Endothelial cell of umbilical vein (primary cell): ENCODE results near the gene ANKMY1. TPM values are rescaled to one million over a fixed set of nuclear protein-coding genes. Genes with fewer than 3 reads are reported as not detected.

Experiments used
- BruUV-seq: library from RNA; stranded (reverse); fragments of 400-500 nt; replicated peaks from 2 replicates; lab custom pipeline; 2021; lab: Mats Ljungman, UMichigan
- CTCF ChIA-PET: fragments of 300-600, 350-600 bp; sonication (Branson Sonifier 250); formaldehyde crosslinking; loops from one replicate; lab custom pipeline; 2021; ENCODE audit warnings: antibody characterized with exemption, inconsistent platforms; lab: Charles Lee
- POLR2A ChIA-PET: fragments of 300-600, 350-600 bp; sonication (Branson Sonifier 250); formaldehyde crosslinking; loops from one replicate; lab custom pipeline; 2021; ENCODE audit warnings: antibody characterized with exemption, inconsistent platforms; lab: Charles Lee
- DNase-seq: peaks from one replicate; pipeline ENCODE4 v3.0.0-alpha.2; 2011; ENCODE audit warnings: low read depth, low spot score
- FAIRE-seq: peaks from 2 replicates; lab custom pipeline; 2011; peaks lifted over from hg19 to GRCh38; lab: Jason Lieb, UNC
- H2AFZ ChIP-seq: 2 replicates; pipeline ENCODE4 v1.6.0; 2012; ENCODE audit warnings: low read depth, low read length, control low read depth, inconsistent platforms
- H3K27ac ChIP-seq: 2 replicates; pipeline ENCODE4 v1.5.1; 2011; ENCODE audit warnings: low read depth, mild to moderate bottlenecking, control low read depth, low read length, moderate library complexity; ENCODE audit not compliant: insufficient read depth
- H3K27me3 ChIP-seq, 2 experiments: 2 replicates each; pipeline versions ENCODE4 v1.6.0 to v1.6.1; 2011; ENCODE audit warnings: low read length in 2 of 2, mixed read lengths in 1 of 2; ENCODE audit not compliant: control insufficient read depth in 2 of 2, insufficient read depth in 2 of 2
- H3K36me3 ChIP-seq, 2 experiments: 2 replicates in 1 of 2; 3 replicates in 1 of 2; pipeline ENCODE4 v1.5.1; 2011; ENCODE audit warnings: low read length in 2 of 2, mild to moderate bottlenecking in 1 of 2, moderate library complexity in 1 of 2; ENCODE audit not compliant: control insufficient read depth in 2 of 2, insufficient read depth in 2 of 2; ENCODE audit errors: extremely low read depth in 1 of 2
- H3K4me1 ChIP-seq: 3 replicates; pipeline ENCODE4 v1.5.1; 2011; ENCODE audit warnings: mild to moderate bottlenecking, low read length; ENCODE audit not compliant: control insufficient read depth, insufficient read depth; ENCODE audit errors: extremely low read depth
- H3K4me2 ChIP-seq: 2 replicates; pipeline ENCODE4 v1.6.1; 2011; ENCODE audit warnings: low read length, control low read depth, mixed read lengths; ENCODE audit not compliant: insufficient read depth
- H3K4me3 ChIP-seq, 3 experiments: fragments of 200-600 bp in 1 of 3; sonication (generic), shearing (Covaris generic) in 1 of 3; replicated peaks in 1 of 3; 2 replicates each; pipeline ENCODE4 v1.5.1; 2011 to 2016; ENCODE audit warnings: control low read depth in 3 of 3, low read length in 3 of 3, mild to moderate bottlenecking in 2 of 3, inconsistent platforms in 1 of 3, low read depth in 1 of 3, moderate library complexity in 1 of 3; ENCODE audit not compliant: insufficient read depth in 1 of 3
- H3K79me2 ChIP-seq: 2 replicates; pipeline ENCODE4 v1.6.0; 2012; ENCODE audit warnings: low read length, inconsistent platforms; ENCODE audit not compliant: control insufficient read depth, insufficient read depth
- H3K9ac ChIP-seq: replicated peaks from 2 replicates; pipeline ENCODE3; 2011; ENCODE audit warnings: low read length, control low read depth; ENCODE audit not compliant: insufficient read depth; ENCODE audit errors: extremely low read depth
- H3K9me1 ChIP-seq: replicated peaks from 3 replicates; pipeline ENCODE4 v1.6.0; 2011; ENCODE audit warnings: mild to moderate bottlenecking, low read length; ENCODE audit not compliant: control insufficient read depth, insufficient read depth; ENCODE audit errors: extremely low read depth
- H3K9me3 ChIP-seq: replicated peaks from 2 replicates; pipeline ENCODE4 v1.5.1; 2012; ENCODE audit warnings: low read length, inconsistent platforms; ENCODE audit not compliant: control insufficient read depth, insufficient read depth
- H4K20me1 ChIP-seq: replicated peaks from 2 replicates; pipeline ENCODE3; 2011; ENCODE audit warnings: mild to moderate bottlenecking, low read length; ENCODE audit not compliant: control insufficient read depth, insufficient read depth; ENCODE audit errors: extremely low read depth
- EZH2 ChIP-seq: IDR thresholded peaks from 2 replicates; pipeline ENCODE4 v1.6.1; 2012; ENCODE audit warnings: borderline replicate concordance, low read depth, mild to moderate bottlenecking, moderate library complexity, low read length, inconsistent platforms; ENCODE audit not compliant: severe bottlenecking
- FOS ChIP-seq: IDR thresholded peaks from 2 replicates; pipeline ENCODE4 v1.6.1; 2011; ENCODE audit warnings: mild to moderate bottlenecking, low read length, moderate library complexity, borderline replicate concordance; ENCODE audit not compliant: insufficient read depth
- MAX ChIP-seq: IDR thresholded peaks from 2 replicates; pipeline ENCODE4 v1.6.1; 2011; ENCODE audit not compliant: insufficient read depth, insufficient read length
- POLR2A ChIP-seq: IDR thresholded peaks from 2 replicates; pipeline ENCODE4 v1.6.1; 2012; ENCODE audit warnings: low read depth, mild to moderate bottlenecking, control low read depth, low read length
- POLR2AphosphoS5 ChIP-seq: IDR thresholded peaks from 2 replicates; pipeline ENCODE4 v1.6.1; 2012; ENCODE audit warnings: low read depth, mild to moderate bottlenecking, control low read depth, low read length, moderate library complexity; ENCODE audit not compliant: insufficient read depth
- dilution Hi-C: fragments of 300-500 bp; cut with MboI; formaldehyde crosslinking; loops from one replicate; pipeline ENCODE4 v1.15.0; 2019; ENCODE audit warnings: low sequenced_read_pairs; ENCODE audit not compliant: extremely low pct_ligation_motif_present
- intact Hi-C: fragments of 100-400 bp; cut with micrococcal nuclease; formaldehyde crosslinking; loops from one replicate; pipeline ENCODE4 v1.10.0; 2022
- polyA plus RNA-seq, 4 experiments: library from polyadenylated mRNA; depleted of rRNA in 3 of 4; stranded (reverse) in 3 of 4; unstranded in 1 of 4; fragments of >200 nt; gene quantifications; 2 replicates each; pipeline versions ENCODE4 v1.2.1 to v1.2.3, GENCODE V29; 2011 to 2012; ENCODE audit warnings: missing spikeins in 1 of 4
- total RNA-seq: library from RNA; stranded (reverse); gene quantifications from 2 replicates; pipeline ENCODE4 v1.2.3, GENCODE V29; 2021

ANKMY1 gene
- total and polyA plus RNA-seq, 2 donors (not counting 3 experiments of a cell fraction or from before 2014, with no cell fraction given), result 9.0 to 16.0 TPM

- H4K20me1 ChIP-seq, result no peaks in the 10 kb centered on the region
- H3K4me3 ChIP-seq, result no peak overlapping the region
- no TSS peak for BruUV-seq
- H3K9me3 ChIP-seq, result no peaks in the 10 kb centered on the region
- H3K4me1 ChIP-seq, result no peaks in the 10 kb centered on the region
- ChIA-PET POLR2A (no interaction called here), CTCF (interaction anchor here (2.4 kb wide), 1 partner anchor 206 kb away, joined by 16 read pairs; no protein-coding TSS in a partner anchor)
- no peaks in the 10 kb centered on the region for H3K79me2 ChIP-seq
- no peak for FAIRE-seq
- no peaks in the 10 kb centered on the region for H3K36me3 ChIP-seq
- dilution Hi-C loops, result no loop called here
- no peak overlapping the region for H2AFZ ChIP-seq
- H3K9me1 ChIP-seq, result no peaks in the 10 kb centered on the region
- H3K9ac ChIP-seq, result no peak overlapping the region
- no peak overlapping the region for H3K27ac ChIP-seq
- H3K4me2 ChIP-seq, result no peak overlapping the region
- DNase-seq, result no peak
- H3K27me3 ChIP-seq, result peaks cover 7 to 15% of the 10 kb centered on the region in 2 experiments
- no peak for TF ChIP-seq EZH2
- no peak for TF ChIP-seq POLR2AphosphoS5
- no peak for TF ChIP-seq FOS
- intact Hi-C loops, result loop anchor here (5.0 kb wide), 2 partner anchors 130 to 395 kb away; partner anchors contain the start of gene RNPEPL1
Observed at GRCh38 chr2:240437551-240437860, 120.3 kb downstream of the ANKMY1 start.

GRCh38 chr2:240436683-240437550 is 120.9 kb downstream of the ANKMY1 start:
- Histone ChIP-seq H3K9me3 (no peaks in the 10 kb centered on the region), H2AFZ (no peak overlapping the region), H3K79me2 (no peaks in the 10 kb centered on the region), H3K27ac (no peak overlapping the region), H3K36me3 (no peaks in the 10 kb centered on the region), H3K4me1 (no peaks in the 10 kb centered on the region), H4K20me1 (no peaks in the 10 kb centered on the region), H3K9ac (no peak overlapping the region), H3K4me3 (no peak overlapping the region), H3K9me1 (no peaks in the 10 kb centered on the region), H3K4me2 (no peak overlapping the region), H3K27me3 (peaks cover 7 to 15% of the 10 kb centered on the region in 2 experiments)
- POLR2A ChIA-PET, result no interaction called here
- CTCF ChIA-PET, result interaction anchor here (0.6 to 1.9 kb wide), 3 partner anchors 202 to 287 kb away, joined by 3 to 22 read pairs (median 7); no protein-coding TSS in a partner anchor
- FAIRE-seq (no peak), DNase-seq (no peak)
- dilution Hi-C loops (no loop called here), intact Hi-C loops (loop anchor here (5.0 kb wide), 2 partner anchors 130 to 395 kb away; partner anchors contain the start of gene RNPEPL1)
- TF ChIP-seq MAX (peak; percentile 11), POLR2A (no peak)
- BruUV-seq, result no TSS peak
